NCI-H2227 treated with DMSO at 0.1 percent for 48 hours (cell line): Measurements from ENCODE around the gene TRMT61A.

Experiments used
- DNase-seq: peaks from one replicate; lab custom pipeline; 2025; lab: John Stamatoyannopoulos, UW

TRMT61A gene

DNA sequence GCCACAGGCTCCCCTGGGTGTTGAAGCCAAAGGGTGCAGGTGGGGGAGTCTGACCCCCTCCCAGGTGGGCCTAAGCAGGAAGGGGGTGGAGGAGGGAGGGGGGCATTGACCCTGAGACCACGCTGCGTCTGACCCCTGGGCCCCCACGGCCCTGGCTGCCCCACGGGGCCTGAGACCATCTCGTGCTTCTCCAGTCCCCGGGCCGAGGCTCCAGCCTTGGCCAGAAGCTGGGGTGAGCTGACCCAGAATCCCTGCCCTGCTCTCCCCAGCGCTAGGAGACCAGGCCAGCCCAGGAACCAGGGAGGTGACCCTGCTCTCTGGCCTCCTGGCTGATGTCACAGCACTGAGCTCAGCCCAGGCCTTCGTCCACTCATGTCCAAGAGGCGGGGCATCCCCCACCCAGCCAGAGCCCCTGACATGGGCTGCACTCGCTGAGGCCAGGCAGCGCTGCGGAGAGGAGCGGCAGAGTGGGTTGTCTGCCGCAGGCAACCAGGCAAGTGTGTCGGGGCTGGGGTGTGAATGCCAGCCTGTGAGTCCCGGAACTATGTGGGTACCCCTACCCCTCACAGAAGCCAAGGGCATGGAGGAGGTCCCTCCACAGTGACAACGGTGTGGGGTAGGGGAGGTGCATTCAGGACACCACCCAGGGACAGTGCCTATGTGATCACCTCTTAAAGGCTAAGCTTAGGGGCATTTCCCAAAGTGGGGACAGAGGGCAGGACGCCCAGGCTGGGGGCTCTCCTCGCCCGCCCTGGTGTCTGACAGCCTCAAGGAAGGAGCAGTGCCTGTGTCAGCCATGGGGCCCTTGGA is 6.3 kb downstream of the TRMT61A start:
- no peak for DNase-seq

DNA sequence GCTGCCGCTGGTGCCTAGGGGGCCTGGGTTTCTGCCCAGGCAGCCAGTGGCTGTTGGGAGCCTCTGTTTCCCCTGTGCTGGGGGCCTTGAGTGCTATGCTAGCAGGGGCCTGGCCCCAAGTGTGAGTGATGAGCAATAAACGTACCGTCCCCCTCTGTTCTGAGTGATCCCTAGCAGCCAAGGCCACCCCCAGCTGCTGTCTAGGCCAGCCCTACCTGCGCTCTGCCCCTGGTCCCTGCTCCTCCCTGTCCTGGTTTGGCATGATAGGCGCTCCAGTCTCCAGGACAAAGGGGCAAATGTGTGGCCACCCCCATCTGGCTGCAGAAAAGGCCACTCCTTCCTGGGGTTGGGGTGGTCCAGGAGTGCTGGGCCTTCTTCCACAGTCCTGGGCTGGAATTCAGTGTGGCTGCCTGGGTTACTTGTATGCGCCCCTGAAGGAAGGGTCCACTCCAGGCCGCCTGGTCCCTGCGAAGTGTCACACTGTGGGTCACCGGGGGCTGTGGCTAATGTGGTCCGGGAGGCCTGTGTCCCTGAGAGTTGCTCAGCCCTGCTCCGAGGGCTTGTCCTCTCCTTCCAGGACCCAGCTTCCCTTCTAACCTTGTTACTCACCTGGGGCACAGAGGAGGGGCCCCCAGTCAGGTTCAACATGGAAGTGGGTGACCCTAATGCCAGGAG is 7.0 kb downstream of the TRMT61A start:
- no peak for DNase-seq

DNA sequence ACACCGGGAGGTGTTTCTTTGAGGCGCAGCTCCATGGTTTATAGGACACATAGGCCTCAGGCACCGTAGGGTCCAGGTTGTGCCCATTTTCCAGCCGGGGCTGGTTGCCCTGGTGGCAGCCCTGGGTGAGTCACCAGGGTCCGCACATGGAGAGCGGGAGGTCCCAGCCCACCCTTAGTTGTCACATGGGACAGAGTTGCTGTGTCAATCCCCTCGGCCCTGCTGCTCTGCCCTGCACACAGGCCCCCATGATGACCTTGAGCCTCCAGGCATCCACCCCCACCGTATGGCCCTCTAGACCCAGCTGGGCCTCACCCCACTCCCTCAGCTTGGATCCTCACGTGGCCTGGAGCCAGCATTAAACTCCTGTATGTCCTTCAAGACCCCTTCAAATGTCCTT is 7.7 kb downstream of the TRMT61A start:
- no peak for DNase-seq

DNA sequence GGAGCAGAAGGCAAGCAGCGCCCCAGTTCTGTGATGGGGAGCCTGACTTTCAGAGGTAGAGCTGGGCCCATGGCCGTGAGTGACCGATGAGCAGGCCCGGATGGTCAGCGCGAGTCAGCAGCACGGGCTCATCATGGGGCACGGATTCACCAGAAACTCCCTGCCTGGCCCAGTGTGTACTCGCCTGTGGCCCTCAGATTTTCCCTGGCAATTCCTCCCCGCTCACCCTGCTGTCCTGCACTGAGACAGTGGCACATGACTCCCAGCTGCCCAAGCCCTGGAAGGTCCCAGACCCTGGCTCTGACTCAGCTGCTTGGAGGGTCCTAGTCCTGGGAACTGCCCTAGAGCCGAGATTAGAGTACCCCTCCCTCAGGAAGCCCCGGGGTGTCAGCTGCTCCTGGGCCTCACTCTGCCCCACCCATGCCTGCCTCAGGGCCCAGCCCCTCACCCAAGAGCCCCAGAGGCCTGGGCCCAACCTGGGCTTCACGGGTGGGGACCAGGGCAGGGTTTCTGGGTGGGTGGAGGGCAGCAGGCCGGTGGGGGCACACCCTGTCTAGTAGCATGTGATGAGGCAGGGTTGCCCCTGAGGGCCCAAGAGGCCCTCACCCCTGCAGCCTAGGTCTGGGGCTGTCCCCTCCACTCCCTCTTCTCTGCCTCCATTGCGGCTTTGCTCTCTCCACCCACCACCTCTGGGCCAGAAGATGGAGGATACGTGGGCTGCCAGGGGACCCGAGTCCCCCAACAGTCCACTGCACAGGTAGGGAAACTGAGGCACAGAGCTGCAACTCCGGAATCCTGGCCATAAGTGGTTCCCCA is 8.4 kb downstream of the TRMT61A start:
- no peak for DNase-seq

DNA sequence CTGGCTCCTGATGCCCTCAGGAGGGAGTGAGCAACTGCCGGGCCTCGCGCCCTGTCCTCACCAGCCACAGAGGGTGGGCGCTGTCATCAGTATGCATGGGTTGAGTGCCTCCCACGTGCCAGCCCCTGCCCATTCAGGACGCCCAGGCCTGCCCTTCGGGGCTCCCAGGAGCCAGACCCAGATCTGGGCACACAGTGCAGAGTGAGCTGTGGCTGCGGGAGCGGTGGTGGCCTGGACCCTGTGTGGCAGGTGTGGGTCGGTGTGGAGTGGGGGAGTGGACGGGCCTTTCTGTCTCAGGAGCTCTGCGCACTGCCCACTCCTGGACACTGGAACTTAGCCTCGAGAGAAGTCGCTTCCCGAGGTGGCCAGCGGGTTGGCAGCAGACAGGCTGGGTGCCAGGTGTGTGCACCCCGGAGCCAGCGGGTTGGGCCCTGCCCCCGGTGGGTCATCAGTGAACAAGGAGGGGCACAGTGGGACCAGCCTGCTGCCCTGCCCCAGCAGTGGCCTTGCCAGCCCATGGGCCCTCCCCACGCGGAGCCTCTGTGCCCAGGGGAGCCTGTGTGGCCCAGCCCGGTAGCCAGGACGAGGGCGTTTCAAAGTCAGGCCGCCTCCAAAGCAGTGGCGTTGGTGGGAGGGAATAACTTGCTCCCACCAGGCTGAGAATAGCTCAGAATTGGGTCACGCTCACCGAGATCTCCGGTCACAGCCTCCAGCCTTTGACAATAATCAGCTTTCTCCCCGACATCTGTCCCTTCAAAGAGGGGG is 9.5 kb downstream of the TRMT61A start:
- DNase-seq = no peak

DNA sequence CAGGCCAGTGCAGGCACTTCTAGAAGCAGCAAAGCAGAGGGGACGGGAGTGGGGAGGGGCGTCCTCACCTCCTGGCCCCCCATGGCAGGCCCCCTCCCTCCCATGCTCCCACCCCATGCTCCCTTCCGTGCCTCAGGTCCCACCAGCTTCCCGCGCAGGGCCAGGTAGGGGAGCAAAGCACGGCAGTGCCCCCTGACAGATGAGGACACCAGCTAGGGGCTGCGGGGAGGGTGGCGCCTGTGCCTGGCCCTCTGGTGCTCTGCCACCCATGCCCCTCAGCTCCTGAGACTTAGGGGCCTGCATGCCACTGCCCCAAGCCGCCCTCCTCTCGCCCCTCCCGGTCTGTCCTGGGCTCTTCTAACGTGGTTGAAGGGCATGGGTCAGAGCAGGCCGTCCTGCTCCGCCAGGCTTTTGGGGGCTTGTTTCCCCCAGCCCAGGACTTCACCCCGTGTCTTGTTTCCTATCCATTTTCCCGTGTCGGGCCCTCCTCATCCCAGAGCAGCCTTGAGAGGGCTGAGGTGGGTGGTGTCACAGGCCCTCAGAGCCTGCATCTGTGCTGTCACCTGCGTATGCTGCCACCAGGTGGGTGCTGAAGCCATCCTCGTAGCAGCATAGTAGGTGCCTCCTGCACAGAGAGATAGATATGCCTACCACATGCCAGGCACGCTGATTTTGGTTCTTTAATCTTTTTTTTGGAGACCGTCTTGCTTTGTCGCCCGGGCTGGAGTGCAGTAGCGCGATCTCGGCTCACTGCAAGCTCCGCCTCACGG is 10.2 kb downstream of the TRMT61A start:
- DNase-seq = no peak

DNA sequence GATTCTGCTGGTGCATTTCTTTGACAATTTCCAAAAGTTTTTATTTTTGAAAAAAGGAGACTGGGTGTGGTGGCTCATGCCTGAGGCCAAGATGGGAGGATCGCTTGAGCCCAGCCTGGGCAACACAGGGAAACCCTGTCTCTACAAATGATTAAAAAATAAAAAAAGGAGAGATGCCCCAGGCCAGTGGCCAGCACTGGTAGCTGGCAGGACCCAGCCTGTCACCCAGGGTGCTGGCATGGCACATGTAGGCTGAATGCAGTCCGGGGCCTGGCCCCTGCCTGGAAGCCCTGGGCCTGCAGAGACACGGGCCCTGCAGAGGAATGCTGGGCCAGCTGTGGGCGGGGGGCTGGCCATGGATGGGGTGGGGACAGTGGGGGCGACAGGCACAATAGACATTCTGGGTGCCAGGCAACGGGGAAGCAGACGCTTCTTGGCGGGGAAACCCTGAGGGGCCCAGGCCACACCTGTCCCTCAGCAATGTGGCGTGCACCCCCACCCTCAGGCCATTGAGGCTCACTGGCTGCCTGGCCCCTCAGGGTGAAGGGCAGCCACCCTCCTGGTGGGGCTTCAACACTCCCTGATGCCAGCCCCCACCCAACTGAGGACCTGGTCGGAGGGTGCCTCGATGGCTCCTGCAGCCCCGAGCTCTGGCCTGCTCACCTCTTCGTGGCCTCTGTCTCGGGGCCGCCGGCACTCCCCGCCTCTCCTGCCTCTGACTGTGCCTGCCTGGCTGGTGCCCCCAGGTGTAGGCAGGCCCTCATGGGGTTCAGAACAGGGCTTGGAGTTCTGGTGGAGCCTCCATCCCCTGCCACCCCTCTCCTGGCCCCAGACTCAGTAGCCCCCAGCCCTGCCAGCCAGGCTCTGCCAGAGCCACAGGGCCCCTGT is 12.1 kb downstream of the TRMT61A start:
- DNase-seq = no peak

DNA sequence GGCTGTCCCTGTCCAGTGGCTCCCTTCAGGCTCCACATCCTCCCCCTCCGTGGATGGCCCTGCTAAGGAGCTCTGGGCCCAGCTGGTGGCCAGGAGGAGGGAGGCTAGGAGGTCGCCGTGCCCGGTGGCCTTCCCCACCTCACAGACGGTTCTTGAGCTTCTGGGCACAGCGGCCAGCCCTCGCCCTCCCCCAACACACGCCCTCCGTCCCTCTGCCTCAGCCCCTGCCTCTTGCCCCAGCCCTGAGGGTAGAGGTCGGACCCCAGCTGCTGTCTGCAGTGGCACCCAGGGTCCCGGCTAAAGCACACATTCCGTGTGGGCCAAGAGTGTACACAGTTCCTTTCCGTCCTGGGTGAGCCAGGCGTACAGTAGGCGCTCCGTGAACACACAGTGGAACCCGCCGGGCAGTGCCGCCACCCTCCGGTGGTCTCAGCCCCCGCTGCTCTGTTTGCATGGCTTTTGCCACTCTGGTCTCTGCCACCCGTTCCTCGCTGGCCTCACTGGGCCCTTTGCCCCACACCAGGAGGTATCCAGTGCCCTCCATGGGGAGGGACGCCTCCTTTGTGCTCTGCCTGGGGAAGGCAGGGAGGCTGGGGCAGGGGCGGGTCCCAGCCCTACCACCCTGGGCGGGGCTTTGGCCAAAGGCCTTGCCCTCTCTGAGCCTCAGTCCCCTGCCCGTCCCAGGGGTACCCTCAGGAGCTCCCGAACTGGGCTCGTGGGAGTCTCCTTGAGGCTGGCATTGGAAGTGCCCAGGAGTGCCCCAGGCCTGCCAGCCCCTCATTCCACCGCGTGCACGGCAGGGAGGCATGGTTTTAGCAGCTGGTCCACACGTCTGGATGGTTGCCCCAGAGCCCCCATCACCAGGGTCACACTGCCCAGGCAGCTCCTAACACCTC is 13.0 kb downstream of the TRMT61A start:
- DNase-seq = no peak

DNA sequence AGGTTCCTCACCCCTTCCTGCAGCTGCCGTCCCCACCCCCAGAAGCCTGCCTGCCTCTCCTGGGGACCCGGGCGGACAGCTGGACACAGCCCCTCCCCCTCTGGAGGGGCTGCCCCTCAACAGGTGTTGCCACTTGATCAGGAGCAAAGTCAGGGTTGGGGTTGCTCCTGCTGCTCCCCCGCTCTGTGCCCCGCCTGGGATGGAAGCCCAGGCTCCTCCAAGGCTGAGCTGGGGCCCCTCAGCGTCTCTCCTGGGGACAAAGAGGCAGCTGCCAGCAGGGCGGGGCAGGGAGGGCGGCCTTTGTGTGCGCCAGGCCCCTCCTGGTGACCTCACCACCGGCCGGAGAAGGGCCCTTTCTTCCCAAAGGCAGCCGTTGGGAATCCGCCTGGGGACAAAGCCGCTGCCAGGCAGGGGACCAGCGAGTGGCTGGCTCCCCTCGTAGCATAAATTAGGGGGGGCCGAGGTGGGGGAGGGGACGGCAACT is 13.7 kb downstream of the TRMT61A start:
- DNase-seq = no peak

DNA sequence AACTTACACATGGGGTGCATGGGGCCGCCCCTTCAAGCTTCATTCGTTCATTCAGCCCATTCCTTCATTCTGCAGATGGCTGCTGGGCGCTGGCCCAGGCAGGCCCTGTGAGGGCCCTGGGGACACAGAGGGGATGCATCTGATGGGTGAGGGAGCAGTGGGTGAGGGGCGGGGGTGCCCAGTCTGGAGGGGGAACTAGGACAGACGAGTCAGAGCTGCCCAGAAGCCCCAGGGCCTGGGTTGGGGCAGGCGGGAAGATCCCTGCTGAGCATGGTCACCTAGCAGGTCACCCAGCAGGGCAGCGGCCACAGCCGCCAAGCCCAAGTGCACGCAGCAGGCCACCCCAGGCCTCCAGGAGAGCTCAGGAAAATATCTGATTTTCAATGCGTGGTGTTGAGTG is 14.1 kb downstream of the TRMT61A start:
- DNase-seq = no peak

DNA sequence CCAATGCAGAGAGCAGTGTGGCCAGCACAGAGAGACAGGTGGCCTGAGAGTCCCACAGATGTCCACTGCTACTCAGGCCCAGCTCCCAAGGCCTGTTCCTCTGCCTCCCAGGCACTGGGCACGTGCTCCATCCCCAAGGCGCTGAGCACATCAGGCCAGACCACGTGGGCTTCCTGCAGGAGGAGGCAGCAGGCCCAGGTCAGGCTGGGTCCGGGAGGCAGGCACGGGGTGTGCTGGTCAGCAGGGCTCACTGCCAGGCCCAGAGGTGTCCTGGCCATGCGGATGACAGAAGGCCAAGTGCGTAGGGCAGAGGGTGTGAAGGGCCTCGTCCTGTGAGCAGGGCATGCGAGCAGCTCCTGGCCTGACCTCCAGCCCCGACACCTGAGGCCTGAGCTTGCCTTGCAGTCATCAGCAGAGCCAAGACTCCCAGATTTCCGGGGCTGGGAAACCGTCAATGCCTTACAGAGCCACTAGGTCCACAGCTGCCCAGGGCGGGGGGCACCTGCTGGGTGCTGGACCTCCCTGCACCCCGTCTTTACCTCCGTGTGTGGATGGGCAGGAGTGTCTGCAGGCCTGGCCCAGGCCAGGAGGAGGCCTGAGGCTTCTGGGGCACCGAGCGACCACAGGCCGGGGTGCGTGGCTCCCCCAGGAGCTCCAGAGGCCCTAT is 14.9 kb downstream of the TRMT61A start:
- no peak for DNase-seq

DNA sequence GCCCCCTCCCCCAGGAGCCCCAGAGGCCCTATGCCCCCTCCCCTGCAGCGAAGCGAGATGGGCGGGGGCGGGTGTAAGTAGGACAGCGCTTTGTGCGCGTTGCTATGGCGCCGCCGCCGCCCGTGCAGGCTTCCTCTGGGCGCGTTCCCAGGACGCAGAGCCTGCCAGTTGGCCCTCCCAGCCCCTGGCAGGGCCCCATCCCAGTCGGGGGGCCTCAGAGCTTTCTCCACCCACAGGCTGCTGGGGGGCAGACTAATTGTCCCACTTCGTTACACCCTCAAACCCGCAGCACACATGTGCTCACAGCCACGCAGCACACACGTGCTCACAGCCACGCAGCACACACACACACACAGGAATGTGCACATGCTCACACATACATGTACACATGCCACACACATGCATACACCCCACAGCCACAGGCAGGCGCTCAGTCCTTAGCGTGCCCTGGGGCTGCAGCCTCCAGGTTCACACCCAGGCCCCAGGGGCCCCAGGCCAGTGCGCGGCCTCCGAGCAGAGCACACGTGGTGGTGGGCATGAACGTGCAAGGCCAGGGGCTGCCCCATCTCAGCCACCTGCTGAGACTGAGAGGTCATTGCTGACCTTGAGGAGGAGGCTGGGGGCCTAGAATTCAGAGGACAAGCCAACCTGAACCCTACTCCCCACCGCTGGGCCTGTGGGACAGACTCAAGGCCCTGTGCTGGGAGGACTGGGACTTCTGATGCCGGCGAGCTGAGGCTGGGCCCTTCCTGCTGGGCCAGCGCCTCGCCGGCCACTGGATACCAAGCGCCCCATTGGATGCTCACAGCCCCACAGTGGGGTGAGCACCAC is 15.6 kb downstream of the TRMT61A start:
- DNase-seq = peak; percentile 38

DNA sequence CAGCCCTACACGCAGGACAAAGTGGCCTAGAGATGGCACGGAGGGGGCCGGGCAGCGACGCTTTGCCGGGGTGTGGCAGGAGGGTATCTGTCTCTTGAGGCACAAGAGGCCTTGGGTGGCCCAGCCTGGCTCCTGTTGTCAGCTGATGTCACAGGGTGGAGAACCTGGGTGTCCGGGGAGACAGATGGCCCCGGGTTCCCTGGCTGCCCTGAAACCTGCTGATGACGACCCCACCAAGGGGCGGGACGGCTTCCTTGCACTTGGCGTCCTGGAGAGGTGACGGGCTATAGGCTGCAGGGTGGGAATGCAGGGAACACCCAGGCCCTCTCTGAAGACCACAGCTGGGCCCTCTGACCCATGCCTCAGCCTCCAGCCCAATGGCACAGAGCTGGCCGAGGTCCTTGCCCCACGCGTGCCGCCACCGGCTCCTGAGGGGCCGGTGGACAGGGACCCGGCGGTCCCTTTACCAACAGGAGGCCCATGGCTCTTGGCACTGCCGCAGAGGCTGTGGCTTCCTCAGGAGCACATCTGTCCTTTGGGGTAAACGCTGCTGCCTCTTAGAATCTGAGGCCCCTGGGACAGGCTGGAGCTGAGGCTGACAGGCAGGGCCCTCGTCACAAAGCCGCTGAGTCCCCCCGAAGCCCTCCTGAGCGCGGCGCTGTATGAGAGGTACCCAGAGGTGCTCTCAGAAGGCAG is 16.4 kb downstream of the TRMT61A start:
- no peak for DNase-seq

DNA sequence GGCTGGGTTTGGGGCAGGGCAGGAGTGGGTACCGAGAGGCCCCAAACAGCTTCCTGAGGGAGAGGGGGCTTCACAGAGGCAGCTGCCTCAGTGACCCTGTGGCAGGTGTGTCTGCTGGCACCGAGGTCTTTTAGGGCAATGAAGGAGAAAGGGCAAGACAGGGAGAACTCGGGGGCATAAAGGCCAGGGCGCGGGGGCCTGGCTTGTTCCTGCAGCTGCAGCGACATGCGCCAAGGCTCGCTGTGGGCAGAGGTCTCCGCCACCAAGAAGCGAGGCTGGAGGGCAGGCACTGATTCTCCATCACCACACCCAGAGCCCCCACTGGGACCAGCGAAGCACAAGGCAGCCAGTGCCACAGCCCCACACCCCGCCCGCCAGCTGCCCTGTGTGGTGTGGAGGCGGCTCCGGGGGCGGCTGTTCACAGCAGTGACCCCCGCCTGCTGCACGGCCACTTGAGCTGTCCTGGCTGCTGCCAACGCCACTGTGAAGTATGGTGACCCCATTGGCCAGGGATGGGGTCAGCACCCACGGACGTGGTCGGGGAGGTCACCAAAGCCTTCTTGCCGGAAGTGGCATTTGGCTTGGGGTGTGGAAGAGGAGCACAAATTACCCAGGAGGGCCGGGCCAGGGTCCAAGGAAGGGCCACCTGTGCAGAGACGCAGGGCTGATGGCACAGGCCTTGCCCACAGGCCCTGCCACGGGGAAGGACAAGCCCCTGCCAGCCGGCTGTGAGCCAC is 17.1 kb downstream of the TRMT61A start:
- DNase-seq = no peak

DNA sequence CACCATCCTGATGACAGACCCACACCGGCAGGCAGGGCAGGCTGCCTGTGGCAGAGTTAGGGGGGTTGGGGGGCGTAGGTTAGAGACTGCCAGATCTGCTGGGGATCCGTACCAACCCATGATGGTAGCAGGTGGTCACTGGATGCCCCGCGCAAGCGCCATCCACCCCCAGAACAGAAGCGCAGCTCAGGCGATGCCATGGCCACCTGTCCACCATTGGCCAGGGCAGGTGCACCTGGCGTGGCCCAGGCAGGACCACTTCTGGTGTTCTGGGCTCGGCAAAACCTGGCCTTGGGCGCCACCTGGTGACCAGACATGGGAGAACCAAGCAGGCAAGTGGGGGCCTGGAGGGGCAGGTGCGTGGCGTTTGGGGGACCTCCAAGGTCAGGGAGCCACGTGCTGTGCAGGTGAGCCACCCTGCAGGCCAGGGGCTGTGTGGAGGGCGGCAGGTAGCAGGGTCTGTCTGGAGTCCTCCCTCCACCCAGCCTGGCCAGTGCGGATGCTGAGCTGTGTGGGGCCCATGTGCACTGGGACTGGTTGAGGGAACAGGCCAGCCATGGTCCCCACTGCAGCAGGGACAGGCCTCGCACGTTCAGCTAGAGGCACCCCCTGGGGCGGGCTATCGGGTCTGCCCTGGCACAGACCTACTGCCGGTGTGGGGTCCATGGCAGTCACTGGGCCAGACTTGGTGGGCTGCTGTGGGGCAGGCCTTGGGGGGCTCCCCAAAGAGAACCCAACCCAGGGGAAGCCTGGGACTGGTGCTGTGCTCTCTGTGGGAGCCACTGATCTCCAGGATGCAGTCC is 17.9 kb downstream of the TRMT61A start:
- DNase-seq = peak; percentile 11
